GM19035 (cell line): Measurements from ENCODE around the gene LIMS3.
"Not testable (repeated sequence)": the region's sequence is repeated elsewhere in the genome, so short reads cannot be mapped to it uniquely, and the experiment has no call there.

ENCODE experiments used
- ATAC-seq: cut with Tn5 transposase; IDR thresholded peaks from one replicate; pipeline ENCODE4 v1.9.1; 2021; ENCODE audit not compliant: unreplicated experiment

Gene LIMS3

GRCh38 chr2:109898462-109899336 is at the start of gene LIMS3:
TSS of gene LIMS3 (plus strand) at chr2:109898688. CDS start at chr2:109898729, 41 bp downstream.
- ATAC-seq: not testable (repeated sequence)

DNA sequence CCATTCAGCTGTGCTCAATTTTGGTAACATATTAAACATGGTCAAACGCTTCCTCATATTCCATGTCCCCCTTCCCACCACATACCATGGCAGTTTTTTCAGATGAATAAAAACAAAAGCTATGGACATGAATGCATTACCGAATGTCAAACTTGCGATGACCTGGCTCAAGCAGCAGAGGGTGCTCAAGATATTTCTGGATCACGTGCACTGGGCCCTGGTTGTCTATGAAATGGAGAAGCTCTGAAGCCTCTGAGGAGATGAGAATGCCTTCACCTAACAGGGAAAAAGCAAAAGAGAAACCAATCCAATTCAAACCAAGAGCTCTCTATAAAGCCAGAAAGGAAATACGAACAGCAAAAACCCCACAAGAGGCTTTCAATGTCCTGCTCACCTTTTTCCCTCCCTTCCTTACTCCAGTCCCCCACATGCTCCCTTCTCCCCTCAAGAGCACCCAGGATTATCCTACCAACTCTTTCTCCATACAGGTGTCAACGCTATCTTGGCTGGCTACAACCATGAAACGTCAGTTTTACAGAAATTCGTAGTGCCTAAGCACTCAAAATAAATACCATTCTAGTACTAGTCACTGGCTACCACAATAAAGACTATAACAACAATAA is 27.2 kb upstream of the LIMS3 start:
- ATAC-seq: peak; percentile 72

DNA sequence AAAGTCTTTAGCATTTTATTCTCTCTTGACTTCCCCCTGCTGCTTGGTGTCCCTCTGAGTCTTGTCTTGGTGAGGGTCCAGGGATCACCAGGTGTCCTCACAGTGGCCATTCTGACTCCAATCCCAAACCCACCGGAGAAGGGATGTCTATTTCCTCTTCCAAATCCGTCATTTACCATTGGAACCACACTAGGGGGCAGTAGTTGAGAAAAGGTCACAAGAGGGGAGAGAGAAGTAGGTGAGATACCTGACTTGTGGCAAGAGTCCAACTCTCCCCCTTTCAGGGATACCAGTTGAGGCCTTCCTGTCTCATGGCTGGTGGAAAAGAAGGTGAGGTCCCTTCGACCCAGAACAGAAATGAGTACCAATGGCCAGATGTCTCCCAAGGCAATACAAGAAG is 21.9 kb upstream of the LIMS3 start:
- ATAC-seq: not testable (repeated sequence)

DNA sequence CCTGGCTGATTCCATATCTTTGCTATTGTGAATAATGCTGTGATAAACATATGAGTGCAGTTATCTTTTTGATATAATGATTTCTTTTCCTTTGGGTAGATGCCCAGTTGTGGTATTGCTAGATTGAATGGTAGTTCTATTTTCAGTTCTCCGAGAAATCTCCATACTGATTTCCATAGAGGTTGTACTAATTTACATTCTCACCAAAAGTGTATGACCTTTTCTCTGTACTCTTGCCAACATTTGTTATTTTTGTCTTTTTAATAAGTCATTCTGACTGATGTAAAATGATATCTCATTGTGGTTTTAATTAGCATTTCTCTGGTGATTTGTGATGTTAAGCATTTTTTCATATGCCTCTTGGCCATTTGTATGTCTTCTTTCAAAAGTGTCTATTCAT is 16.4 kb upstream of the LIMS3 start:
- ATAC-seq: not testable (repeated sequence)

GRCh38 chr2:109888414-109888813 is 10.1 kb upstream of the LIMS3 start:
- ATAC-seq: not testable (repeated sequence)

GRCh38 chr2:109889909-109890308 is 8.6 kb upstream of the LIMS3 start:
- not testable (repeated sequence) for ATAC-seq

DNA sequence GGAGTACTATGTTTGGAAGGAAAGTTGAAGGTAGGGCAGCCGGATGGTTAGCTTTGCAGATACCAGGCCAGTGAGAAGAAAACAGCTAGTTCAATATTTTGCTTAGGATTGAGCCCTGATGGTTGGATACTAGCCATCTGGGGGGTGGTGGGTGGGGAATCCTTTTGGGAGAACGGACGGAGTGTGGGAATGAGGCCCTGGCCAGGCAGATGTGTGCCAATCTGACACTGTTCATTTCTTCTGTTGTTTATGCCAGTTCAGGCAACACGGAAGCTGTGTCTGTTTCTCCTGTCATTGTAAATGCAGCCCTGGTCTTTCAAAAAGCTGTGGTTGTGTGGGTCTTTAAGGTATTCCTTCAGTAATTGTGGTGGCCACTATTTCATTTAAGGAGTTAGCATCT is 7.5 kb upstream of the LIMS3 start:
- not testable (repeated sequence) for ATAC-seq

DNA sequence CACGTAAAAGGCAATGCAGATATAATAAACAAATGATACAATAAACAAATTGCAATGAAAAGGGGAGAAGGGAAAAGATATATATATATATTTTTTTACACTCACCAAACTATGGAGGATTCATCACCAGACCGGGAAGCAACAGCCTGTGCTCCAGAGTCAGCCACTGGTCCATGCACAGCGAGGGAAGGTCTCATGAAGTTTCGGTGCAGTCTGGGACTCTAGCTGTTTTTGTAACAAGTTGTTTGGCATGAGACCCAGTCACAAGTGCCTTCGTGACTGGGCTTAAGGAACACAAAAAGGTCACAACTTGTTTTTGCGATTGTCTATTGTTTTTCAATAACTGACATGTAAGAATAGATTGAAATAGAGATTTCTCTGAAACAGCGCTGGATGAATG is 4.8 kb upstream of the LIMS3 start:
- ATAC-seq: not testable (repeated sequence)

DNA sequence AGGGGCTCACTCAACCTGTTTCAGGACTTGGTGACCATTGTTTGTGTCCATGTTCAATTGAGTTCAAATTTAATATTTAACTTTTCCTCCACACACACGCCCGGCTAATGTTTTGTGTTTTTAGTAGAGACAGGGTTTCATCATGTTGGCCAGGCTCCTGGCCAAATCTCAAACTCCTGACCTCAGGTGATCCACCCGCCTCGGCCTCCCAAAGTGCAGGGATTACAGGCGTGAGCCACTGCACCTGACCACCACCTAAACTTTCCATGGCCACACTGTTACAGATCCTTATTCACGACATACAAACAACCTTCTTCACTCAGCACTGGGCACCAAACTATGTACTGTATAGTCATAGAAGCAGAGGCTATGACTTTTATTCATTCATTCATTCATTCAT is 4.3 kb upstream of the LIMS3 start:
- not testable (repeated sequence) for ATAC-seq

GRCh38 chr2:109895090-109895869 is 3.2 kb upstream of the LIMS3 start:
- not testable (repeated sequence) for ATAC-seq

DNA sequence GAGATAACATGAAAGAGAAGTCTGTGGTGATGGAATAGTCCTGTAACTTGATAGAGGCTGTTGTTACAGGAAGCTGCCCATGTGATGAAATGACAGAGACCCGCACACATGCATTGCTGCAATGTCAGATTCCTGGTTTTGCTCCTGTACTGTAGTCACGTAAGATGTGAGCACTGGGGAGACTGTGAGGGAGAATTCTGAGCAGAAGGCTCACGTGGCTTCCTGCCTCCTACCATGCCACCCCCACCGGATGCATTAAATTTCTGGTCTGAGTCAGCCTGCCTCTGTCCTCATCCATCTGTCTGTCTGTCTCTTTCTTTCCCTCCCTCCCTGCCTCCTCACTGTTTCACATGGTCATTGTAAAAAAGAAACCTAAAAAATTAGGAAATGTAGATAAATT is 2.3 kb upstream of the LIMS3 start:
- ATAC-seq: peak; percentile 92

- not testable (repeated sequence) for ATAC-seq
Observed at GRCh38 chr2:109897769-109898461, 573 bp upstream of the LIMS3 start.

DNA sequence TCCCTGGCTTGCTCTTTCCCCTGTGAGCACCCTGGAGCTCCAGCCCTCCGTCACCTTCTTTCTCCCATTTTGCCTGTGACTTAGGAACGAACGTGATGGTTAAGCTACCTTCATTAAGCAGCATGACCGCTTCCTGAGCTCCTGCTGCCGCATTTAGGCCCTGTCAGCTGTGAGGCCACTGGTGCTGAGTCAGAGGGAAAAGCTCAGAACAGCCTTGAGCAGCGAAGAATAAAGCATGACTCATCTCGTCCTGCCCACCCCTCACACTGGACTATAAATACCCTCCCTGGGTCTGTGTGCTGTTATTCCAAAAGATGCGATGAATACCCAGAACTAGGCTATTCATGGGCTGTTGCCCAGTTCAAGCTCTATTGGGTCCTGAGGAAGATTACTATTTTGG is 7.3 kb downstream of the LIMS3 start:
- ATAC-seq: peak; percentile 84

DNA sequence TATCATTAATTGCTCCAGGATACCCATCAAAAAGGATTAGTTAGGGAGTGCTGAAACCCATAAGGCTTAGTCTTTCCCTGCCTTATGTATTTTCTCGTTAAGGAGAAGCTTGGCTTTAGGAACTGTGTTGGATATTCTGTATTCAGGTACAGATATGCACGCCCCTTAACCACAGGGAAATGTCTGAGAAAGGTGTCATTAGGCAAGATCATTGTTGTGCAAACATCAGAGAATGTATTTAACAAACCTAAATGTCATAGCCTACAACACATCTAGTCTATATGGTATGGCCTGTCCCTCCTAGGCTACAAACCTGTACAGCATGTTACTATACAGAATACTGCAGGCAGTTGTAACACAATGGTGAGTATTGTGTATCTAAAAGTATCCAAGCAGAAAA is 10.1 kb downstream of the LIMS3 start:
- not testable (repeated sequence) for ATAC-seq

GRCh38 chr2:109910789-109911188 is 12.3 kb downstream of the LIMS3 start:
- not testable (repeated sequence) for ATAC-seq

DNA sequence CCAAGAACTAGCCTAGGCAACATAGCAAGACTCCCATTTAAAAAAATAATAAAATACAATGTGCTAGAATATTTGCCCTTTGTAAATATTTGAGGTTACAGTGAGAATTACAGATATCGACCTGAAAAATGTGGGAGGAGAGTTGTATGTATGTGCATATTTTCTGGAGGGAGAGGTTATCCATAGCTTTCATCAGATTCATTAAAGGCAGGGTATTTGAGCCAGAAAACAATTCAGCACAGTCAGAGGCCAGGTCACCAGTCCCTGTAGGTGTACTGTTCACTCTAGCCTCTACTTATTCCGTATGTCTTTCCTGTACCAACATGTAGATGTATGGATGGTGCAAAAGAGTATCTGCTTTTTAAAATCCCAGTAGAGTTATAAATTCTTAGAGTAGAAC is 15.4 kb downstream of the LIMS3 start:
- not testable (repeated sequence) for ATAC-seq

DNA sequence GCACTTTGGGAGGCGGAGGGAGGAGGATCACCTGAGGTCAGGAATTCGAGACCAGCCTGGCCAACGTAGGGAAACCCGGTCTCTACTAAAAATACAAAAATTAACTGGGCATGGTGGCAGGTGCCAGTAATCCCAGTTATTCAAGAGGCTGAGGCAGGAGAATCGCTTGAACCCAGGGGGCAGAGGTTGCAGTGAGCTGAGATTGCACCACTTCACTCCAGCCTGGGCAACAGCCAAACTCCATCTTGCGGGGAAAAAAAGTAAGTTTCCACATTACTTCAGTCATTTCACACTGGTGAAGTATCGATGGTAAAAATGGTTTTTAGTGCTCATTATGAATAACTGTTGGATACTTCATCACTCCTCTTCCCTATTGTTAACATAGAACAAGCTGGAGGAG is 16.1 kb downstream of the LIMS3 start:
- not testable (repeated sequence) for ATAC-seq

GRCh38 chr2:109915830-109916229 is 17.3 kb downstream of the LIMS3 start:
- not testable (repeated sequence) for ATAC-seq

- not testable (repeated sequence) for ATAC-seq
Observed at GRCh38 chr2:109920162-109920561, 21.7 kb downstream of the LIMS3 start.

- ATAC-seq: not testable (repeated sequence)
Observed at GRCh38 chr2:109921543-109922384, 23.3 kb downstream of the LIMS3 start.
